Endothelial cell of umbilical vein (primary cell): ENCODE results near the gene MIR17HG.

ENCODE experiments used
- EZH2 ChIP-seq: IDR thresholded peaks from 2 replicates; pipeline ENCODE4 v1.6.1; 2012; ENCODE audit warnings: borderline replicate concordance, low read depth, mild to moderate bottlenecking, moderate library complexity, low read length, inconsistent platforms; ENCODE audit not compliant: severe bottlenecking
- JUN ChIP-seq: IDR thresholded peaks from 2 replicates; pipeline ENCODE4 v1.6.1; 2011; ENCODE audit warnings: borderline replicate concordance, low read depth; ENCODE audit not compliant: insufficient read length, insufficient read depth
- POLR2A ChIP-seq: IDR thresholded peaks from 2 replicates; pipeline ENCODE4 v1.6.1; 2012; ENCODE audit warnings: low read depth, mild to moderate bottlenecking, control low read depth, low read length
- TF ChIP-seq, protein P1 (sequence below), 2 donors: IDR thresholded peaks; 1 replicate in 1 of 2; 2 replicates in 1 of 2; pipeline ENCODE4 v1.5.1; 2011; ENCODE audit warnings: low read length in 2 of 2, mild to moderate bottlenecking in 2 of 2, moderate library complexity in 2 of 2, control low read depth in 1 of 2, inconsistent platforms in 1 of 2, low read depth in 1 of 2; ENCODE audit not compliant: insufficient read depth in 1 of 2; ENCODE audit errors: extremely low read depth in 1 of 2

- no peak for TF ChIP-seq JUN
- TF ChIP-seq, protein P1, sequence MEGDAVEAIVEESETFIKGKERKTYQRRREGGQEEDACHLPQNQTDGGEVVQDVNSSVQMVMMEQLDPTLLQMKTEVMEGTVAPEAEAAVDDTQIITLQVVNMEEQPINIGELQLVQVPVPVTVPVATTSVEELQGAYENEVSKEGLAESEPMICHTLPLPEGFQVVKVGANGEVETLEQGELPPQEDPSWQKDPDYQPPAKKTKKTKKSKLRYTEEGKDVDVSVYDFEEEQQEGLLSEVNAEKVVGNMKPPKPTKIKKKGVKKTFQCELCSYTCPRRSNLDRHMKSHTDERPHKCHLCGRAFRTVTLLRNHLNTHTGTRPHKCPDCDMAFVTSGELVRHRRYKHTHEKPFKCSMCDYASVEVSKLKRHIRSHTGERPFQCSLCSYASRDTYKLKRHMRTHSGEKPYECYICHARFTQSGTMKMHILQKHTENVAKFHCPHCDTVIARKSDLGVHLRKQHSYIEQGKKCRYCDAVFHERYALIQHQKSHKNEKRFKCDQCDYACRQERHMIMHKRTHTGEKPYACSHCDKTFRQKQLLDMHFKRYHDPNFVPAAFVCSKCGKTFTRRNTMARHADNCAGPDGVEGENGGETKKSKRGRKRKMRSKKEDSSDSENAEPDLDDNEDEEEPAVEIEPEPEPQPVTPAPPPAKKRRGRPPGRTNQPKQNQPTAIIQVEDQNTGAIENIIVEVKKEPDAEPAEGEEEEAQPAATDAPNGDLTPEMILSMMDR (IDR thresholded peaks at IDR 0.05; ENCODE audit: extremely low read depth in 1 of 2, insufficient read depth in 1 of 2, low read depth in 1 of 2, low read length in 2 of 2), result no peak
- no peak for TF ChIP-seq EZH2
- TF ChIP-seq POLR2A, result no peak
Observed at GRCh38 chr13:91313581-91313980, 33.9 kb upstream of the MIR17HG start.
